ENCODE measurements around the gene MIER1. TPM values are rescaled to one million over a fixed set of nuclear protein-coding genes. Genes with fewer than 3 reads are reported as not detected.

Gene MIER1
- total RNA-seq, 4 donors from 2014 or later, result 32.6 to 85.7 (median 65.2) TPM

DNA sequence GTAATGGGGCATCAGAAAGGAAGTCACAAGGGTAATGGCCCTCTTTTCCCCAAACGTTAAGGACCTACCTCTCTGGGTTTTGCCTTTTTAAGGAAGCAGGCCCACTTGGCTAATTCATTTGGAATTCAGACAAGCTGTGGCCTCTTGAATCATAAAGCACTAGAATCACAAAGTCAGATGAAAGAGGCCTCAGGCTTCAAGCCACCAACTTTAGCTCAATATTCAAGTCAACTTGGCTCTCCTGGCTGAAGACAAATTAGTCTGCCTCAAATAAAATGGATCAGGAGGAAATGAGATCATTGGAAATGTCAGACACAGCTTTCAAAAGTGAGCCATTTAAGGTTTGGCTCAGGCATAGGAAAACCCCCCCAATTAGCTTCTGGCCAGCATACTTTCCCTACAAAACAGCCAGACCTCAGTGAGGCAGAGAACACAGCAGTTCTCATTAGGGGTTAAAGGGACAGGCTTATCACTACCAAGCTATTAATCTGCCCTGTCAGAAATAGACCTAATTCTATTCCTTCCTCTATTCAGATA lies 94.9 kb downstream of the MIER1 start:
- no peak for DNase-seq
- no peak overlapping the region for H3K4me3 ChIP-seq
- no peaks in the 10 kb centered on the region for H3K9me3 ChIP-seq
- H3K4me1 ChIP-seq, result peaks cover 0 to 20% (median 7%) of the 10 kb centered on the region in 4 donors
- 26 to 40% methylated on average over 1 of the region's 1 CpG for WGBS, 2 donors (ENCODE audit: low coverage in 1 of 2)
- peaks cover 0 to 27% (median 11%) of the 10 kb centered on the region in 4 donors for H3K36me3 ChIP-seq
- H3K27ac ChIP-seq, result peak overlapping the region; percentile 22 to 66 (median 46)
- no peak for TF ChIP-seq EP300 (IDR thresholded peaks at IDR 0.05; ENCODE audit: low read depth)
- no peak for TF ChIP-seq POLR2AphosphoS5 (IDR thresholded peaks at IDR 0.05)
- intact Hi-C loops (cut with DNase I; ENCODE audit: low total_unique reads) (no loop called here), in situ Hi-C loops (cut with MboI; ENCODE audit: low pct_ligation_motif_present in 1 of 4, low pct_unique_long_range_greater_than_20kb in 1 of 4, low sequenced_read_pairs in 3 of 4) (loop anchor here in 1 of 4 donors (25.0 kb wide), 1 partner anchor 118 kb away; the partner anchor contains the start of gene C1orf141)
- no peaks in the 10 kb centered on the region for H3K27me3 ChIP-seq

DNA sequence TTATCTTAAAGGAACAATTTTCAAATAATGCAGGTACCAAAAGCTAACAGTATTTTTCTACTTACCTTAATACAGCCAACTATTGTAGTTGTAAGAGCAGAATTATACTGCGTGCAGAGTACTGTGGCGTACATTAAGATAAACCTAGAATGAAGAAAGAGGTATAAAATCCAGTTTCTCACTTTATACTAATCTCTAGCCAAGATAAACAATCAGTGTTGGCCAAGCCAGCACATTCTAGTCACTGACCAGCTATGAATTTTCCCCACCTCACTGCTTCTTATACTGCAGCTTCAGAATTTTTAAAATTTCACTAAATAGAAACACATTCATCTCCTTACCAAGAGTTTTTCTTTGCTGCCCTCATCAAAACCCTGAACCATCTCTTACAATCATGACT lies 95.5 kb downstream of the MIER1 start:
- no peak overlapping the region for H3K4me3 ChIP-seq
- DNase-seq, result no peak
- H3K4me1 ChIP-seq, result peaks cover 0 to 20% (median 7%) of the 10 kb centered on the region in 4 donors
- H3K9me3 ChIP-seq, result no peaks in the 10 kb centered on the region
- H3K36me3 ChIP-seq, result peaks cover 0 to 27% (median 11%) of the 10 kb centered on the region in 4 donors
- WGBS, 2 donors (ENCODE audit: low coverage in 1 of 2), result 63 to 80% methylated on average over 2 of the region's 2 CpGs
- no peaks in the 10 kb centered on the region for H3K27me3 ChIP-seq
- no peak for TF ChIP-seq EP300 (IDR thresholded peaks at IDR 0.05; ENCODE audit: low read depth)
- TF ChIP-seq POLR2AphosphoS5 (IDR thresholded peaks at IDR 0.05), result no peak
- TF ChIP-seq POLR2A (IDR thresholded peaks at IDR 0.05), result no peak
- TF ChIP-seq, protein P1, sequence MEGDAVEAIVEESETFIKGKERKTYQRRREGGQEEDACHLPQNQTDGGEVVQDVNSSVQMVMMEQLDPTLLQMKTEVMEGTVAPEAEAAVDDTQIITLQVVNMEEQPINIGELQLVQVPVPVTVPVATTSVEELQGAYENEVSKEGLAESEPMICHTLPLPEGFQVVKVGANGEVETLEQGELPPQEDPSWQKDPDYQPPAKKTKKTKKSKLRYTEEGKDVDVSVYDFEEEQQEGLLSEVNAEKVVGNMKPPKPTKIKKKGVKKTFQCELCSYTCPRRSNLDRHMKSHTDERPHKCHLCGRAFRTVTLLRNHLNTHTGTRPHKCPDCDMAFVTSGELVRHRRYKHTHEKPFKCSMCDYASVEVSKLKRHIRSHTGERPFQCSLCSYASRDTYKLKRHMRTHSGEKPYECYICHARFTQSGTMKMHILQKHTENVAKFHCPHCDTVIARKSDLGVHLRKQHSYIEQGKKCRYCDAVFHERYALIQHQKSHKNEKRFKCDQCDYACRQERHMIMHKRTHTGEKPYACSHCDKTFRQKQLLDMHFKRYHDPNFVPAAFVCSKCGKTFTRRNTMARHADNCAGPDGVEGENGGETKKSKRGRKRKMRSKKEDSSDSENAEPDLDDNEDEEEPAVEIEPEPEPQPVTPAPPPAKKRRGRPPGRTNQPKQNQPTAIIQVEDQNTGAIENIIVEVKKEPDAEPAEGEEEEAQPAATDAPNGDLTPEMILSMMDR (IDR thresholded peaks at IDR 0.05), result no peak
- in situ Hi-C loops (cut with MboI; ENCODE audit: low pct_ligation_motif_present in 1 of 4, low pct_unique_long_range_greater_than_20kb in 1 of 4, low sequenced_read_pairs in 3 of 4), result loop anchor here in 1 of 4 donors (25.0 kb wide), 1 partner anchor 117 kb away; the partner anchor contains the start of gene C1orf141
- peak overlapping the region in 3 of 4 donors; percentile 44 to 66 (median 47) for H3K27ac ChIP-seq
- intact Hi-C loops (cut with DNase I; ENCODE audit: low total_unique reads), result no loop called here

DNA sequence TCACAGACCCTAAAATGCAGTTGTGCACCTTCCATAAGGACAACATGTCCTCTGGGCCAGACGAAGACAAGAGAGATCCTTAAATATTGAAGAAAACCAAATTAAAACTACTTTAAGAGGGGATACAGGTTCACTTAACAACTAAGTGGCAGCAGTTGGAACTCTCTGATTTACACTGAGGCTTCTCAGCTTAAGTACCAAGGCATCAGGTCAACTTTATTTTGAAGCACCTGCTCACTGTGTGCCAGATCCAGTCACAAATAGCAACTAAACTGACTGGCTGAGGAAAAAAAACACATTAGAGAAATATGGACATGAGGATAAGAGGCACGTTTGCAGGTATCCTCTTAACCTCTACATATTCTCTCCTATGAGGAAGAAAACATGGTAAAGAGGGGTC lies 96.0 kb downstream of the MIER1 start:
- no peak overlapping the region for H3K4me3 ChIP-seq
- no peaks in the 10 kb centered on the region for H3K9me3 ChIP-seq
- H3K27me3 ChIP-seq, result no peaks in the 10 kb centered on the region
- H3K36me3 ChIP-seq, result peaks cover 0 to 27% (median 11%) of the 10 kb centered on the region in 4 donors
- peak overlapping the region in 3 of 4 donors; percentile 44 to 66 (median 47) for H3K27ac ChIP-seq
- WGBS, 2 donors (ENCODE audit: low coverage in 1 of 2), result 38 to 60% methylated on average over 2 of the region's 2 CpGs
- TF ChIP-seq POLR2AphosphoS5 (IDR thresholded peaks at IDR 0.05) (no peak), EP300 (IDR thresholded peaks at IDR 0.05; ENCODE audit: low read depth) (no peak), POLR2A (IDR thresholded peaks at IDR 0.05) (no peak)
- TF ChIP-seq, protein P1 (IDR thresholded peaks at IDR 0.05), result no peak
- intact Hi-C loops (cut with DNase I; ENCODE audit: low total_unique reads) (no loop called here), in situ Hi-C loops (cut with MboI; ENCODE audit: low pct_ligation_motif_present in 1 of 4, low pct_unique_long_range_greater_than_20kb in 1 of 4, low sequenced_read_pairs in 3 of 4) (loop anchor here in 1 of 4 donors (25.0 kb wide), 1 partner anchor 117 kb away; the partner anchor contains the start of gene C1orf141)
- peaks cover 0 to 20% (median 7%) of the 10 kb centered on the region in 4 donors for H3K4me1 ChIP-seq
- no peak for DNase-seq

DNA sequence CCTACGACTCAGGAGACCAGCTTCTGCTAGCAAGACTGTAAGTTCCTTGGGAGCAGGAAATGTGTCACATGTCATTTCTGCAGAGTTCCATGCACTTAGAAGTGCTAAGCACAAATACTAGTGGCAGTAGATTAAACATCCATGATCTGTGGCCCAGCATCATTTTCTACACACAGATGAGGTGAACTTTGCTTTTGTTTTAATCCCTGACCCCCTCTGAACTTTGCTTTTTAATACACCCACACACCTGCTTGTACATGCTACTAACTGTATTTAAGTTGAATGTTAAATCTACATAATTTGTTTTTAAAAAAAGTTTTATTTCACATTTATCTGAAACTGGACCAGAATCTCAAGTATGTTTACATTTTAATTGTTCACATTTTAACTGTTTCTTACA lies 104.7 kb downstream of the MIER1 start:
- no peak overlapping the region for H3K27ac ChIP-seq
- no peak for TF ChIP-seq EP300 (IDR thresholded peaks at IDR 0.05; ENCODE audit: low read depth)
- TF ChIP-seq, protein P1 (IDR thresholded peaks at IDR 0.05), result no peak
- no peak for TF ChIP-seq POLR2AphosphoS5 (IDR thresholded peaks at IDR 0.05)
- no peak for TF ChIP-seq POLR2A (IDR thresholded peaks at IDR 0.05)
- H3K36me3 ChIP-seq, result peaks cover 0 to 9% (median 2%) of the 10 kb centered on the region in 4 donors
- H3K4me3 ChIP-seq, result no peak overlapping the region
- in situ Hi-C loops (cut with MboI; ENCODE audit: low pct_ligation_motif_present in 1 of 4, low pct_unique_long_range_greater_than_20kb in 1 of 4, low sequenced_read_pairs in 3 of 4), result no loop called here
- 96% methylated on average over 1 of the region's 1 CpG; no CpG with 5 or more reads in 1 of the 2 donors for WGBS, 2 donors (ENCODE audit: low coverage in 1 of 2)
- no peaks in the 10 kb centered on the region for H3K27me3 ChIP-seq
- no peak for DNase-seq
- peaks cover 0 to 17% (median 4%) of the 10 kb centered on the region in 4 donors for H3K4me1 ChIP-seq
- H3K9me3 ChIP-seq, result no peaks in the 10 kb centered on the region
- intact Hi-C loops (cut with DNase I; ENCODE audit: low total_unique reads), result no loop called here
